ENCODE results near the gene TBC1D10B.

The TBC1D10B gene

DNA sequence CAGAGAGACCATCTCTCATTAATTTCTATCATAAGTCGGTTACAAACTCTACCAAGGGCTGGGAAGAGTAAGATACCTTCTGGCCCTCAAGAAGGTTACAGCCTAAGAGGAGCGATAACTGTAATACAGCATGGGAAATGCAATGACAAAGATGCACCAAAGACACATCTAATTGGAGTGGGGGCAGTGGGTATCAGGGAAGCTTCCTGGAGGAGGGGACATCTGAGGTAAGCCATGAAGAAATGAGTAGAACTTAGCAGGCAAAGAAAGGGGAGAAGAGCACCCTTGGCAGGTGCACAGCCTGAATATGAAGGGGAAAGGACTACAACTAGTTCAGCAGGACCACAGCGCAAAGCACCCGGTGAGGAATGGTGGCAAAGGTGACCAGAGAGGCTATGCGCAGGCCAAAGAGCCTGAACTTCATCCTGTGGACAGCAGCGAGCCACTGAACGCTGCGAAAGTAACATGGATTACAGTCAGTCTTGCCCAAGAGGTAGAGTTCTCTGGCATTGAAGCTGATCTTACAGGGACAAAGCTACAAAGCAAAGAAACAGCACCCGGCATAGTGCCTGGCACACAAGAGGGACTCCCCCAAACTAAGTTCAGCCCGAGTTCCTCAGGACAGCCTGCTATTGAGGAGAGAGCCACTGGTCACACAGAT, 2.8 kb downstream of the TBC1D10B start:
- H3K4me1 ChIP-seq (ENCODE audit: control insufficient read depth, insufficient read depth, low read length): peaks cover 24% of the 10 kb centered on the region
- H3K27me3 ChIP-seq (ENCODE audit: control insufficient read depth, insufficient read depth, low read length): no peaks in the 10 kb centered on the region
- peak overlapping the region; percentile 79 for H3K9ac ChIP-seq (ENCODE audit: low read length)
- peak overlapping the region; percentile 37 for H3K4me3 ChIP-seq (ENCODE audit: low read length)
- H3K36me3 ChIP-seq (ENCODE audit: control insufficient read depth, insufficient read depth, low read length): no peaks in the 10 kb centered on the region
- no peaks in the 10 kb centered on the region for H3K9me3 ChIP-seq (ENCODE audit: control insufficient read depth, low read length)

GRCh38 chr16:30366511-30366910, 3.8 kb downstream of the TBC1D10B start:
- Histone ChIP-seq H3K27me3 (ENCODE audit: control insufficient read depth, insufficient read depth, low read length) (no peaks in the 10 kb centered on the region), H3K9ac (ENCODE audit: low read length) (no peak overlapping the region), H3K36me3 (ENCODE audit: control insufficient read depth, insufficient read depth, low read length) (no peaks in the 10 kb centered on the region), H3K4me1 (ENCODE audit: control insufficient read depth, insufficient read depth, low read length) (peaks cover 21% of the 10 kb centered on the region), H3K4me3 (ENCODE audit: low read length) (no peak overlapping the region), H3K9me3 (ENCODE audit: control insufficient read depth, low read length) (no peaks in the 10 kb centered on the region)

DNA sequence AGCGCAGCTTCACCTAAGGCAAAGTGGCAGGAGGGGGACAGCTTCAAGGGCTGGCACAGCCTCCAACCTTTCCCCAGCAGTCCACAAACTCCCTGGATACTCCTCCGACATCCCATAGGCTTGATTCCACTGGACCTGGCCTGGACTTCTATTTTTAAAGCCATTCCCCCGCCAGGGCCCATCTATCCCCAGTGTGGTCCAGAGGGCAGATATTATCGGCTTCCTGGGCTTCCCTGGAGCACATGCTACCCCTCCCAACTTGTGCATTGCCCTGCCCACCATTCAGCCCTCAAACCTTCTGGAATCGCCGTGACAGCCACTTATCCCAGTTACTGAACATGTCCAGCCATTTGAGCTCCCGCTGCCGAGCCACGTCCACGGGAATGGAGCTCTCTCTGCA, 5.1 kb downstream of the TBC1D10B start:
- H3K9ac ChIP-seq (ENCODE audit: low read length): no peak overlapping the region
- no peaks in the 10 kb centered on the region for H3K36me3 ChIP-seq (ENCODE audit: control insufficient read depth, insufficient read depth, low read length)
- H3K4me1 ChIP-seq (ENCODE audit: control insufficient read depth, insufficient read depth, low read length): peaks cover 14% of the 10 kb centered on the region

DNA sequence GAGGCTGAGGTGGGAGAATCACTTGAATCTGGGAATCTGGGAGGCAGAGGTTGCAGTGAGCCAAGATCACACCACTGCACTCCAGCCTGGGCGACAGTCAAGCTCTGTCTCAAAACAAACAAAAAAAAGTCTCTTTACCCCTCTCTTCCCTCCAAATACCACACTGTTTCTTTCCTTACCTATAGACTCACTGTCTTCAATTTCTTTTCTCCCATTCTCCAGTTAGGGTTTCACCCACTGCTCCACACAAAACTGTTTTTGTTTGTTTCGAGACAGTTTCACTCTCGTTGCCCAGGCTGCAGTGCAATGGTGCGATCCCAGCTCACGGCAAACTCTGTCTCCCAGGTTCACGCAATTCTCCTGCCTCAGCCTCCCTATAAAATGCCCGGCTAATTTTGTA, 9.1 kb downstream of the TBC1D10B start:
- H3K9me3 ChIP-seq (ENCODE audit: control insufficient read depth, low read length): no peaks in the 10 kb centered on the region
- peaks cover 19% of the 10 kb centered on the region for H3K36me3 ChIP-seq (ENCODE audit: control insufficient read depth, insufficient read depth, low read length)
- H3K4me3 ChIP-seq (ENCODE audit: low read length): no peak overlapping the region

More for the DNA sequence above, 5.1 kb downstream of the TBC1D10B start:
- H3K9me3 ChIP-seq (ENCODE audit: control insufficient read depth, low read length): no peaks in the 10 kb centered on the region
- H3K4me3 ChIP-seq (ENCODE audit: low read length): no peak overlapping the region
- H3K27me3 ChIP-seq (ENCODE audit: control insufficient read depth, insufficient read depth, low read length): no peaks in the 10 kb centered on the region

GRCh38 chr16:30359871-30360170, 10.5 kb downstream of the TBC1D10B start:
- Histone ChIP-seq H3K9me3 (ENCODE audit: control insufficient read depth, low read length) (no peaks in the 10 kb centered on the region), H3K9ac (ENCODE audit: low read length) (no peak overlapping the region), H3K27me3 (ENCODE audit: control insufficient read depth, insufficient read depth, low read length) (no peaks in the 10 kb centered on the region), H3K4me3 (ENCODE audit: low read length) (no peak overlapping the region), H3K4me1 (ENCODE audit: control insufficient read depth, insufficient read depth, low read length) (peaks cover 22% of the 10 kb centered on the region), H3K36me3 (ENCODE audit: control insufficient read depth, insufficient read depth, low read length) (peaks cover 19% of the 10 kb centered on the region)

More for the DNA sequence above, 9.1 kb downstream of the TBC1D10B start:
- H3K9ac ChIP-seq (ENCODE audit: low read length): no peak overlapping the region
- peaks cover 13% of the 10 kb centered on the region for H3K4me1 ChIP-seq (ENCODE audit: control insufficient read depth, insufficient read depth, low read length)
- H3K27me3 ChIP-seq (ENCODE audit: control insufficient read depth, insufficient read depth, low read length): no peaks in the 10 kb centered on the region

DNA sequence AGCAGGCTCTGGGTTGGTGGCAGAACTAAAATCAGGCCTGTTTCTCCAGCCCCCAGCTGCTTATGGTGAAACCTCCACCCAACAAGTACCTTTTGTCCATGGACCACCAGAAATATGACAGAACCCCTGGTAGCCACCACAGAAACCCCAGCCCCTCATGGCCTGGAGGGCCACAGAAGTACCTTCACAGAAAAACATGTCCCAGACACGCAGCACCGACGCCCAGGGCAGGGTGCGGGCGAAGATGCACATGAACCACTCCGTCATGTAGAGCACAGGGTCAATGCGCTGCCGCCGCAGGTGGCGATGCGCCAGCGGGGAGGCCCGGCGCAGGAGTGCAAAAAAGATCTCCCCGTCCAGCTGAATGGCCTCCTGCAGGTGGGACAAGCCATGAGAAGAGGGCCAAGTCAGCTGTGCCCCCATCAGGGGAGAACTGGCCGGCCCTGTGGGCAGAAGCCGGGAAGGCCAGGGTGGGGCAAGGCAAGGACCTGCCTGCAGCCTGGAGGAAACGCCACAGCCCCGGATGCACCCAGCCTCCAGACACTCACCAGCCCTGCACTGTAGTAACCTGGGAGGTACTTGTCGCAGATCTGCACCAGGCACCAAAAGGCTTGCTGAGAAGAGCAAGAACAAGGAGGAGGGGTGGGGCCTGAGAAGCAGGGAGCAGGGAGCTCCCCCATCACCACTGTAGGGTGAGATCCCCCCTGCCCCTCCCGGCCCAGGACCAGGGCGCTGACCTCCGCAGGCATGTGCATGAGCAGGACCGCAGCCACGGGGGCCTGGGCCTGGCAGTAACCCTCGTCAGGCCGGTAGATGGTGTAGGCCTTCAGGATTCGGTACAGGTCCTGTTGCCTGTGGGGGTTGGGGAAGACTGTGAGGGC, 11.1 kb downstream of the TBC1D10B start:
- no peak overlapping the region for H3K4me3 ChIP-seq (ENCODE audit: low read length)
- H3K27me3 ChIP-seq (ENCODE audit: control insufficient read depth, insufficient read depth, low read length): no peaks in the 10 kb centered on the region
- H3K36me3 ChIP-seq (ENCODE audit: control insufficient read depth, insufficient read depth, low read length): peaks cover 19% of the 10 kb centered on the region
- H3K4me1 ChIP-seq (ENCODE audit: control insufficient read depth, insufficient read depth, low read length): peaks cover 24% of the 10 kb centered on the region
- H3K9ac ChIP-seq (ENCODE audit: low read length): no peak overlapping the region
- no peaks in the 10 kb centered on the region for H3K9me3 ChIP-seq (ENCODE audit: control insufficient read depth, low read length)

- H3K4me3 ChIP-seq (ENCODE audit: low read length): no peak overlapping the region
- H3K9ac ChIP-seq (ENCODE audit: low read length): no peak overlapping the region
- no peaks in the 10 kb centered on the region for H3K9me3 ChIP-seq (ENCODE audit: control insufficient read depth, low read length)
- no peaks in the 10 kb centered on the region for H3K27me3 ChIP-seq (ENCODE audit: control insufficient read depth, insufficient read depth, low read length)
- peaks cover 23% of the 10 kb centered on the region for H3K36me3 ChIP-seq (ENCODE audit: control insufficient read depth, insufficient read depth, low read length)
- H3K4me1 ChIP-seq (ENCODE audit: control insufficient read depth, insufficient read depth, low read length): peaks cover 31% of the 10 kb centered on the region
Measured at GRCh38 chr16:30358577-30358936, 11.7 kb downstream of the TBC1D10B start.

- Histone ChIP-seq H3K9ac (ENCODE audit: low read length) (no peak overlapping the region), H3K9me3 (ENCODE audit: control insufficient read depth, low read length) (no peaks in the 10 kb centered on the region), H3K4me1 (ENCODE audit: control insufficient read depth, insufficient read depth, low read length) (peaks cover 36% of the 10 kb centered on the region), H3K27me3 (ENCODE audit: control insufficient read depth, insufficient read depth, low read length) (no peaks in the 10 kb centered on the region), H3K4me3 (ENCODE audit: low read length) (no peak overlapping the region), H3K36me3 (ENCODE audit: control insufficient read depth, insufficient read depth, low read length) (peaks cover 27% of the 10 kb centered on the region)
Measured at GRCh38 chr16:30357715-30358576, 12.3 kb downstream of the TBC1D10B start.

- Histone ChIP-seq H3K9ac (ENCODE audit: low read length) (no peak overlapping the region), H3K9me3 (ENCODE audit: control insufficient read depth, low read length) (no peaks in the 10 kb centered on the region), H3K4me3 (ENCODE audit: low read length) (no peak overlapping the region), H3K36me3 (ENCODE audit: control insufficient read depth, insufficient read depth, low read length) (peaks cover 27% of the 10 kb centered on the region), H3K4me1 (ENCODE audit: control insufficient read depth, insufficient read depth, low read length) (peaks cover 42% of the 10 kb centered on the region), H3K27me3 (ENCODE audit: control insufficient read depth, insufficient read depth, low read length) (no peaks in the 10 kb centered on the region)
Measured at GRCh38 chr16:30357085-30357714, 13.1 kb downstream of the TBC1D10B start.

GRCh38 chr16:30356401-30357084, 13.8 kb downstream of the TBC1D10B start:
- peaks cover 48% of the 10 kb centered on the region for H3K4me1 ChIP-seq (ENCODE audit: control insufficient read depth, insufficient read depth, low read length)
- peaks cover 27% of the 10 kb centered on the region for H3K36me3 ChIP-seq (ENCODE audit: control insufficient read depth, insufficient read depth, low read length)
- H3K9ac ChIP-seq (ENCODE audit: low read length): peak overlapping the region; percentile 94
- H3K27me3 ChIP-seq (ENCODE audit: control insufficient read depth, insufficient read depth, low read length): no peaks in the 10 kb centered on the region
- H3K4me3 ChIP-seq (ENCODE audit: low read length): peak overlapping the region; percentile 68
- H3K9me3 ChIP-seq (ENCODE audit: control insufficient read depth, low read length): no peaks in the 10 kb centered on the region

GRCh38 chr16:30355954-30356308, 14.4 kb downstream of the TBC1D10B start:
- H3K4me1 ChIP-seq (ENCODE audit: control insufficient read depth, insufficient read depth, low read length): peaks cover 52% of the 10 kb centered on the region
- no peaks in the 10 kb centered on the region for H3K9me3 ChIP-seq (ENCODE audit: control insufficient read depth, low read length)
- H3K36me3 ChIP-seq (ENCODE audit: control insufficient read depth, insufficient read depth, low read length): peaks cover 33% of the 10 kb centered on the region
- H3K4me3 ChIP-seq (ENCODE audit: low read length): peak overlapping the region; percentile 68
- H3K9ac ChIP-seq (ENCODE audit: low read length): peak overlapping the region; percentile 94
- no peaks in the 10 kb centered on the region for H3K27me3 ChIP-seq (ENCODE audit: control insufficient read depth, insufficient read depth, low read length)
